ENCODE measurements around the gene HES1.
"Not testable (repeated sequence)": the region's sequence is repeated elsewhere in the genome, so short reads cannot be mapped to it uniquely, and the experiment has no call there.

HES1 gene

DNA sequence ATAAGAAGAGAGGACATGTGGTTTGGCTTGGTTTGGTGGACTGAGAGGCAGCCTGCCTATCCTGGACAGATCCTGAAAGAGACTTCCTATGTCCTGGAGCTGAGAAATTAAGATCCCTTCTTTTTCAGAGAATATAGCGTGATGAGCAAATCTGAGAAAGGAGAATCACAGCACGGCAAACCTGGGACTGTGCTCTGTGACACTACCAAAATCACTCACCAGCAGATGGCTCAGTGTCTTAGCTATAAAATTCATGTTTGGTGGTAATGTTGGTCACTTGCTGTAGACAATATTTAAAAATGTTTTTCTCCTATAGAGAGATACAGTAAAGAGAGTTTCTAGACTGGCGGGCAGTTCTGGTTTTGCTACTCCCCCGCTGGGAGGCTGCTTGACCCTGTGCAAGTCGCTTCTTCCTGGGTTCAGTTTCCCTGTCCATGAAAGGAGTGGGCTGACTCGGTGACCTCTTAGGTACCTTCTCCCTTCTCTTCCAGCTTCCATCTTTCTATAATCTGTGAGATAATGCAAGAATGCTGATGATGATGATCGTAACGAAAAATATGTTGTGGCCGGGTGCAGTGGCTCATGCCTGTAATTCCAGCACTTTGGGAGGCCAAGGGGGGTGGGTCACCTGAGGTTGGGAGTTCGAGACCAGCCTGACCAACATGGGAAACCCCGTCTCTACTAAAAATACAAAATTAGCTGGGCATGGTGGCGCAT, 7.6 kb upstream of the HES1 start:
- DNase-seq (ENCODE audit: low spot score), result no peak

DNA sequence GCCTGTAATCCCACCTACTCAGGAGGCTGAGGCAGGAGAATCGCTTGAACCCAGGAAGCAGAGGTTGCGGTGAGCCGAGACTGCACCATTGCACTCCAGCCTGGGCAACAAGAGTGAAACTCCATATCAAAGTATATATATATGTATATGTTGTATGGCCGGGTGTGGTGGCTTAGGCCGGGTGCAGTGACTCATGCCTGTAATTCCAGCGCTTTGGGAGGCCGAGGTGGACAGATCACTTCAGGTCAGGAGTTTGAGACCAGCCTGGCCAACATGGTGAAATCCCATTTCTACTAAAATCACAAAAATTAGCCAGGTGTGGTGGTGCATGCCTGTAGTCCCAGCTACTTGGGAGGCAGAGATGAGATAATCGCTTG, 7.0 kb upstream of the HES1 start:
- DNase-seq (ENCODE audit: low spot score), result not testable (repeated sequence)

DNA sequence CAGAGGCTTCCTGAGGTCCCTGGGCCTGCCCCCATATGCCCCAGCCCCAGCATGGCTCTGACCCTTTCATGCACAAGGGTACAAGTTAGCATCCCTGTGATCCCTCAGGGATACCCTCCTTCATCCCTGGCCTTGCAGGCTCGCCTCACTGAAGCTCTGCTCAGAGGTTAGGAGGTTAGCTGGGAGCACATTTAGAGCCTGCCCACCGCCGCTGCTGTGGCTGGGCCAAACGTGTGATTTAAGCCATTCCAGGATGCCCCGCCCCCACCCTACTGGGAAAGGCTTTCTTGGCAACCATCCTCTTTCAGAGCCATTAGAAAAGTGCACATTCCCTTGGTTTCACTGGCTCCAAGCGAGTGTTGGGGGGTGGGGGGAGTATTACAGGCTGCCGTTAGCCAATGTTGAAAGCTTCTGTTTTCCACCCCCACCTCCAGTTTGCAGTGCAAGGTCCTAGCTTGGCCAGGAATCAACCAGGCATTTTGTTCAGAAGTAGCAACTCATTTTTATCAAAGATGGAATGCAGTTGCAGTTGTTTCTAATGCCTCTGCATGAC, 6.3 kb upstream of the HES1 start:
- DNase-seq (ENCODE audit: low spot score), result no peak

DNA sequence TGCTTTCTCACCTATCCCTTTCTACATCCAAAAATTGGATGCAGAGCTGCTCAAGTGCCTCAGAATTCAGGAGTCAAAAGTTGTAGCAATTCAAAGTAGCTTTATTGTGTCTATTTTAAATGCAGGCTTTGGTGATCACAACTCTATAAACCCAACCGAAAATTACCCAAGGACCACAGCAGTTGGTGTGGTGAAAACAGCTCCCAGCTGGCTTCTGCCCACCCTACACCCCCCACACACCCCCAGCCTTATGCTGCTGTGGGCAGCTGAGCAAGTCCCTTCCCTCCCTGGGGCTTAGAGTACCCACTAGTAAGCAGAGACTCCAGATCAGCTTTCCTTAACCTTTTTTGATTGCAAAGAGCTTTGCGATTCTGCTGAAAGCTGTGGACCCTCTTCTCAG, 5.8 kb upstream of the HES1 start:
- DNase-seq (ENCODE audit: low spot score), result no peak

DNA sequence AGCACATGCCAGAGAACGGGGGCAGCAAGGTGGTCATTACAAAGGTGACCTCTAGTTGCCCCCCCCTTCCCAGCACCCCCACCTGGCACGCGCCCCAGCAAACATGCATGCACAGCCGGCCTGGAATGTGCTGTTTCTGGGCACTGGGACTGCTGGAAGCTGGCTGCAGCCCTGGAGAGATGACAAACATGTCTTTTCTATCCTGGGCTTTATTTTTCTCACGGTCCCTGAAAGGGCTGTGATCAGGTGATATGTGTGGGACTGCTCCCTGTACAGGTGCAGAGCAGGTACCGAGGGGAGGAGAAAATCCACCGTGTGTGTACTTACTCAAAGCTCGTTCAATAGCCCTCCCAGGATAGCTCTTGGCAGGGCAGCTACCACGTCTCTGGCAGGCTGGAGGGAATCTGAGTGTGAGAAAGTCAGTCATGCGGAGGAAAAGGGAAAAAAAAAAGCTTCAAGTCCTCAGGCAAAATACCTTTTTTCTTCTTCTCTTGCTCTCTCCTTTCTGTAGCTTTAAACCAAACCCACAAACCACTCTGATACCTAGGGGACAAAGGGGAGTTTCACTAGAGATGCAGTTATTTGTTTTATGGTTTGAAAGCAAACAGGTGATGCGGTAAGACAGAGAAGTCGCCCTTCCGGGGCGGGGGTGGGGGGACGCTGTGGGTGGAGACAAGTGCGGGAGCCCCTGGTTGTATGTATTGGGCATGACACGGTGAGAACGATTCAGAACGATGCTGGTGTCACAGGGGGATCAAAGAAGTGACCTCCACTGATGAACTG, 5.0 kb upstream of the HES1 start:
- no peak for DNase-seq (ENCODE audit: low spot score)

DNA sequence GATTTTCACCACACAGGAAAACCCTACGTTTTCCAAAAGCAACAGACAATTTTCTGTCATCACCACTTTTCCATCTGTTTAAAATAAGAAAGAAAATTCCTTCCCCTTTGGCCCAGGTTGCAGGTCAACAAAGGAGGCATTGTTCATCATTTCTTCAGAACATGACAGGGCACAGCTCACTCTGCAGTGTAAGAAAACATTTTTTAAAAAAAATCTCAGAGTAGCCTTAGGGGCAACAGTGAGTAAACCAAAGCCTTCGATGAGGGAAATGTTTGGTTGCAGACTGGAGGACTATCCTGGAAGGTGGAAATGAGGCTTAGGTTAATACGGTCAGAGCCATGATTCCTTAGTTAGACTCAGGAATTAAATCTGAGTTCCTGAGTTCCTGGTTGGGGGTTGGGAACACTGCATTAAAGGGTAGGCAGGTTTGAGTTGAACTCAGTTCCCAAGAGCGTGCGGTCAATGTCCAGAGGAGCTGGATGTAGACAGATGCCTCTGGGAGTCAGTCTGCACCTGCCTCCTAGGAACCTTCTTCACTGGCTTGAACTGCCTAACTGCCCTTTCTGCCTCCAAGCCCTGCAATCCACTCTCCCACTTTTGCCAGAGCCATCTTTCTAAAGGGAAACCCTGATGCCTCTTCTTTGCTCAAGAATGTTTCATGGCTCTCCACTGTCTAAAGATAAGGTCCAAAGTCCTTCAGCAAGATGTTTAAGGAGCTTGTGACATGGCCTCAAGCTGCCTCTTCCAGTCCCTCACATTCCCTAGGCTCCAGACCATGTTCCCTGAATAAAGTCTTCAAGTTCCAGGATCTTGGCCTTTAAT, 3.3 kb upstream of the HES1 start:
- DNase-seq (ENCODE audit: low spot score), result no peak

DNA sequence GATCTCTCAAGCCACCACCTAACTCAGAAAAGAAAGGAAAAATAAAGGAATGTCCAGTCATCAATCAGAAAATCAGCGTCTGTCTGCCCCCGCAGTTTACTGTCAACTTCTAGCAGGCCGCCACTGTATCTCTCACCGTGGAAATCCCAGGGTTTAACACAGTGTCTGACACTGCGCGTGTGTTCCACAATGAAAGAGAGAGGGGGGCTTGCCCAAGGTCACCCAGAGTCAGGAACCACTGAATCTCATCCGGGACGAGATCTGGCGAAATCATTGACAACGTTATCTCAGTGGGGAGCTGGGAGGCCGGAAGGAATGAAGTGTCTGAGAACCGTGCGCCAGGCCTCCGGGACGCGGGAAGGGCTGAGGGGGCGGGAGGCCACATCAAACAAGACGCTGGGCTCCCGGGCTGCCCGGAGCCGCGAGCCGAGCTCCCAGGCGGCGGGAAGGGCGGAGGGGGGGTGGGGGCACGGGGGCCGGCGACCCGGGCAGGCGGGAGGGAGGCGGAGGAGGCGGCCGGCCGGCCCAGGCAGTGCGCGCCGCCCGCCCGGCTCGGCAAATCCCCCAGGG, 2.2 kb upstream of the HES1 start:
- DNase-seq (ENCODE audit: low spot score), result no peak

DNA sequence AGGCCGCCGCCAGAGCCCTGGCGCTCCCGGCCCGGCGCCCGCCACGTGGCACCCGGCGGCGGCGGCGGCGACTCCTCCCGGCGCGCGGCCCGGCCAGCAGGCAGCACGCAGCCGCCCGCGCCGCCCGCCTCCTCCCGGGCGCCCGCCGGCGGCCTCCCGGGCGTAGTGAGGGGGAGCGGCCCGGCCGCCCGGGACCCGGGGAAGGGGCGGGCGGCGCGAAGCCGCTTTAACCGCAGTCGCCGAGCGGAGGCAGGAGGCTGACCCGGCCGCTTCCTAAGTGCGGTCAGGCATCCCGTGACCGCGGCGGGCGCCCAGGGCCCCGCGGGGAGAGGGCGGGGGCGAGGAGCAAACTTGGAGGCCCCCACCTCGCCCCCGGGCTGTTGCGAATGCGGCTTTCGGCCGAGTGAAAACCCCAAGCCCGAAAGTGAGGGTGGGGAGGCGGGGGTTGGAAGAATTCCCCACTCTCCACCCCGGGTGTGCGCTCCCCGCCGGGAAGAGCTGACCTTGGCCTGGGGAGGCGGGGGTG, 1.7 kb upstream of the HES1 start:
- no peak for DNase-seq (ENCODE audit: low spot score)

DNA sequence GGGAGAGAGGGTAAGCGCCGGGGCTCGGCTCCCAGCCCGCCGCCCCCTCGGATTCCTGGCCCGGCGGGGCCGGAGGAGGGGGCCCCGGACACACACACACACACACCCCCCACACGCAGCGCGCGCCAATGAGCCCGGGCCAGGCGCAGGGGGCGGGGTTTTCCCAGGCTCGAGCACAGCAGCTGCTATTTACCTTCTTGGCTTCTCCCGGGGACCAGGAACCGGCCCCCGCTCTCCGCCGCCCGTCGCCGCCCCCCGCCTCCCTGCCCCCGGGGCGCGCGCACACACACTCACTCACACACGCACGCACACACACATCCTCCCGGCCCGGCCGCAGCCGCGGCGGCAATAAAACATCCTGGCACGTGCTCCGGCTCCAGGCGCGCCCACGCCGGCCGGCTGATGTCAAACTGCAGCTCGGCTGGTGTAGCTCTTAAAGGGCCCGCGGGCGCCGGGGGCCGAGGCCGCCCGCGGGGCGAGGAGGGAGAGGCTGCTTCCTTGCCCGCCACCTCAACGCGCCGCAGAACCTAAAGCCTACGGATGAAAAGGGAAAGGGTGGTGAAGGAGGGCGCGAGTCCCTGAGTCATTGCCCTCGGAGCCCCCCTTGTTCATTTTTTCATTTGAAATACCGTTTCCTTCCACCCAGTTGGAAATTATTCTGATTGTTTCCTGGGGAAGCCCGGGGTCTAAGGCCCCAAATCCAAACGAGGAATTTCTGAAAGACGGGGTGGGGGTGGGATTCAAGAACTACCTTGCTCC, 1.0 kb upstream of the HES1 start:
- peak; percentile 82 for DNase-seq (ENCODE audit: low spot score)

DNA sequence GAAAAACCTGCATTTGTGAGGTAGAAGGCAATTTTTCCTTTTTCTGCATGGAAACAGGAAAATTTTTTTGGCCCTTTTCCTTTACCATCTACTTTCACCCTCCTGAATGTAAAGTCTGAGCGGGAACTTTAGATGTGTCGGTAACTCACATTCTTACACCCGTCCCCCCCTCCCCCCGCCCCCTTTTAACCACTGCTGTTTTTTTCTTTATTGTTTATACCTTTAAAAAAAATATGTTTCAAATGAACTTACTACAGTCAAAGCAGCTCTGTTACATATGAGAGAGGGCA, 487 bp upstream of the HES1 start:
- DNase-seq (ENCODE audit: low spot score), result no peak

DNA sequence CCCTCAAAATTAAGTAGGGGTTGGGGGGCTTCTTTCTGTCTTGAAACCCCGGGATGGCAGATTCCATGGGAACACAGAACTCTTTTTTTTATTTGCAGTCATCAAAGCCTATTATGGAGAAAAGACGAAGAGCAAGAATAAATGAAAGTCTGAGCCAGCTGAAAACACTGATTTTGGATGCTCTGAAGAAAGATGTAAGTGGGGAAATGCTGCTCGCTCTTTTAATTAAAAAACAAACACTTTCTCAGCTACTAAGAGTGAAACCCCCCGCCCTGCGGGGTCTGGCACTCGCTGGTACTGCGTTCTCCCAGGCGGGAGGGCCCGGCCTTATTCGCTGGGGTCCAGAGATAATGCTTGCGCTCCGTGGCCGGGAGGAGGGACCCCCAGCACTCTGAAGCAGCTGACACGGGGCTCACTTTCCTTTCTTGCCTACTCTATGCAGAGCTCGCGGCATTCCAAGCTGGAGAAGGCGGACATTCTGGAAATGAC, 615 bp downstream of the HES1 start:
- no peak for DNase-seq (ENCODE audit: low spot score)

DNA sequence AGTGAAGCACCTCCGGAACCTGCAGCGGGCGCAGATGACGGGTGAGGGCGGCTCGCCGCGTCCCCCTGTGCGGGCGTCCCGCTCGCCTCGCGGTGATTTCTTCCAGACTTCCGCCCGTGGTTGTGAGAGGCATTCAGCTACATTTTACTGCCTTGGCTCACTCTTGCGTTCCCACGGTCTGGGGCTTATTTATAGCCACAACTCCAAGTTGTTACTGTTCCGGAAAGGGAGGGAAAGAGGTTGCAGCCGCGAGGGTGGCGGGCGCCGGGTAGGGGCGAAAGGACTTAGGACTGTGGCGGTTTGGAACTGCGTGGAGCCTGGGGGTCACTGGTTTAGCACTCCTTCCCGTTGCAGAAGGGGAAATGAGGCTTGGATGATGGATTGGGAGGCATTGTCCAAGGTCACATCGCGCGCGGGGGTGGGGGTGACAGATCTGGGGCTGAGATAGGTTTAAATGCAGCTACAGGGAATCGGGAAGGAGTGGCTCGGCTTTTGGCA, 1.1 kb downstream of the HES1 start:
- no peak for DNase-seq (ENCODE audit: low spot score)

DNA sequence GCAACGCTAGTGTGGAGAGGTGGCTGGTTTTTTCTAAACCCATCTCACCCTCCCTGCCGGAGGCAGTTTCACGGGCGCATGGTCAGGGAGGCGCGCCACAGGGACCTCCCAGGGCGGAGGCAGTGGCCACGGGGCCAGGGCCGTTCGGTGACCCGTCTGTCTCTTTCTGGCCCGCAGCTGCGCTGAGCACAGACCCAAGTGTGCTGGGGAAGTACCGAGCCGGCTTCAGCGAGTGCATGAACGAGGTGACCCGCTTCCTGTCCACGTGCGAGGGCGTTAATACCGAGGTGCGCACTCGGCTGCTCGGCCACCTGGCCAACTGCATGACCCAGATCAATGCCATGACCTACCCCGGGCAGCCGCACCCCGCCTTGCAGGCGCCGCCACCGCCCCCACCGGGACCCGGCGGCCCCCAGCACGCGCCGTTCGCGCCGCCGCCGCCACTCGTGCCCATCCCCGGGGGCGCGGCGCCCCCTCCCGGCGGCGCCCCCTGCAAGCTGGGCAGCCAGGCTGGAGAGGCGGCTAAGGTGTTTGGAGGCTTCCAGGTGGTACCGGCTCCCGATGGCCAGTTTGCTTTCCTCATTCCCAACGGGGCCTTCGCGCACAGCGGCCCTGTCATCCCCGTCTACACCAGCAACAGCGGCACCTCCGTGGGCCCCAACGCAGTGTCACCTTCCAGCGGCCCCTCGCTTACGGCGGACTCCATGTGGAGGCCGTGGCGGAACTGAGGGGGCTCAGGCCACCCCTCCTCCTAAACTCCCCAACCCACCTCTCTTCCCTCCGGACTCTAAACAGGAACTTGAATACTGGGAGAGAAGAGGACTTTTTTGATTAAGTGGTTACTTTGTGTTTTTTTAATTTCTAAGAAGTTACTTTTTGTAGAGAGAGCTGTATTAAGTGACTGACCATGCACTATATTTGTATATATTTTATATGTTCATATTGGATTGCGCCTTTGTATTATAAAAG, 1.8 kb downstream of the HES1 start:
- no peak for DNase-seq (ENCODE audit: low spot score)

DNA sequence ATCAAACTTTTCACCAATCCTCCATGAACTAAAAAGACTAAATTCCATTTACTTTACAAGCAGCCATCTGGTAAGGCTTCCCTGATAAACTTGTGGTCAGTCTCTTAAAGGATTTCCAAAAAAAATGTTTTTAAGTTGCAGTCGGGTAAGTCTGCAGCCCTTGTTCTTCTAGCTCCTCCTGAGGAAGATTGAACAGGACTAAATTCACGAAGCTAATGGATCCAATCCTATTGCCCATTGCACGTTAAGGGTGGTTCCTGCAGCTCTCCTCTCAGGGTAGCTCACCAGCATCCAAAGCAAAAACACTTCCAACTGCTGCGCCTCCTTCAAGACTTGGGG, 2.8 kb downstream of the HES1 start:
- DNase-seq (ENCODE audit: low spot score), result no peak

DNA sequence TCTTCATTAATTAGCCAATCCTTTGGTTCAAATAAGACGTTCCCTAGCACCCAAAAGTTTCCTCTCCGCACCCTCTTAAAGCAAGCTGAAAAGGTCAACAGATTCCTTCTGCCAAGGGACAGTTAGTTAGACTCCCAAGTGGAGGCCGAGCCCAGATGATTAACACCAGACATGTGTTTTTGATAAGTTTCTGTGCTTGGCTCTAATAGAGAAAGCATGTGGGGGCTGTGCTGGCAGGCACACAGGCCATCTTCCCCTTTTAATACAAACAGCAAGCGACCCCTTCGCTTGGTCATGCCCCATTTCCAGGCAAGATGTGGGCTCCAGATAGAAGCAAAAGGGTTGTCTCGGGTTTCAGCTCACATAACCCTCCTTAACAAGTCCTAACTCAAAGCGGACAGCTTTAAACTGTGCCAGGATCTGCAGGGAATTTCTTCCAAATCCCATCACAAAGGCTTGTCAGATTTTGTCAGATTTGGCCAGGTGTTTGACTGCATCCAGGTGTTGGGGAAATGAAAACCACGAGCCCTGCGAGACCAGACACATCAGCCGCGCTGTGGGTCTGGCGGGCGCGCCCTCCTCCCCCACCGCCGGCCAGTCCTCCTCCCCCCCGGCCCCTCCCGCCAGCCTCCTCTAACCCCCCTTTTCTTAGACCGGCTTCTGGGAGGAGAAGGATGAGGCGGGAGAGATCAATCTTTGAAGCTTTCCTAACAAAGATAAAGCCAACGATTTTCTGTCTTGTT, 3.3 kb downstream of the HES1 start:
- DNase-seq (ENCODE audit: low spot score), result no peak

DNA sequence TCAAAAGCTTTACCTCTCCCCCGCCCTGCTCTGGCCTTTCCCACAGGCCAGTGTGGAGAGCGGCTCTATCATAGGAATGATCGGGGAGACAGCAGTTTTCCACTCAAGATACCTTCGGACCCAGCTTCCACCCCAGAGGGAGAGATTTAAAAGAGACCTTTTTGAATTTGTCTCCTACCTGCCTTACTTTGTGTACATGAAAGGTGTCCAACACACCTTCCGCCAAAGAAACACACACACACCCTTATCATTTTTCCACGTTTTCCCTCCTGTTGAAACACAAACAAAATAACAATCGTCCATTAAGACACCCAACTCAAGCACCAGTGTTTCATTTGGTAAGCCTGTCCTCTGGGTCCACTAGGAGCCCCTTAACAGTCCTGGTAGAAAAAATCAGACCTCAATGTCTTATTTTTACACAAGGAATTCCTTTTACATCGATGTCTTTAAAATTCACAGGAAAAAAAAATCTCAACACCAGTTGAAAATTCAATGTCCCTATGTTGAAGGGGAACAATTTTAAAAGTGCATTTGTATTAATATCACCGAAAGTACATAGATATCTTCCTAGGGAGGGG, 4.0 kb downstream of the HES1 start:
- DNase-seq (ENCODE audit: low spot score), result no peak

DNA sequence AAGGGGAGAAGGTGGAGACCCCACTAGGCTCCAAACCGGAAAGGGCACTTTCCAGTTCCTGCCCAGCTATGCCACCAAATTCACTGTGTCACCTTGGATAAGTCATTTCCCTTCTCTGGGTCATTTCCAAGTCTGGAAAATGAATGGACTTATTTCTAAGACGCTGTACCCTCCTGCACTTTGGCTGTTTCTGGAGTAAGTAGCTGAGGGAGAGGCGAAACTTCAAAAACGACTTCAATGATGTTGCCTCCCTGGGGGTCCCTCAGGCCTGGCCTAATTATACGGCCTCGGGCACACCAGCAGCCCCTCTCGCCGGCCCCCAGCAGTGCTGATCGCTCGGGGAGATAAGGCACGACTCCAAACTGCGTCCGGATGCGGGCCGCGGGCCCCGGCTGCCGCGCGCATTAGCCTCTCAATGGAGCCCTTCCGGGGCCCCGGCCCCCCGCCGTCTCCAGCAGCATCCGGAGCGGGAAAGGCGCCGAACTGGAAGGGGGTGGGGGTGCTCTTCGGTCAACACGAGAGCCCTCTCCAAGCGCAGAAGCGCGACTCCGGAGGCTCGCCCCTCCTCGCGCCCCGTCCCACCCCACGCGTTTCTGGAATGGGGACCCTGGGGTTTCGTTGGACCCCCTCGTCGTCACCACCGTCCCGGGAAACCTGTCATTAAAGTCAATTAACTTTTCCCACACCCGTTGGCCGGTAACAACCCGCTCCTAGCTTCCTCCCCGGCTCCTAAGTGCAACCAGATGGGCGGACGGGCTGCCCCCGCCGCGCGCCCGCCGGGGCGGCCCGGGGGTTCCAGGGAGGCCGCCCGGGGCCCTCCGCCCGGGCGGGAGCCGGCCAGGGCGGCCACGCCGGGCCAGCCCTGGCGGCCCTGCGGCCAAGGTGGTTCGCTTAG, 4.8 kb downstream of the HES1 start:
- no peak for DNase-seq (ENCODE audit: low spot score)
